Activated CD4-positive, alpha-beta T cell treated with anti-CD3 and anti-CD28 coated beads, Interleukin-2, amount 10 ng/mL, durations not matched to agents 7 days and 5 days (primary cell): ENCODE results near the gene FAM13B. TPM values are rescaled to one million over a fixed set of nuclear protein-coding genes. Genes with fewer than 3 reads are reported as not detected.

ENCODE experiments used
- total RNA-seq, 2 experiments: library from RNA; stranded (reverse); gene quantifications; one replicate each; pipeline ENCODE4 v1.2.3, GENCODE V29; 2021

Gene FAM13B
- total RNA-seq, 2 experiments from 2014 or later, result 31.3 to 35.2 TPM

Other genes starting within 250 kb of the FAM13B start
- not detected for gene MYOT, start 165.2 kb downstream of the FAM13B start, total RNA-seq
- gene PKD2L2, start 143.6 kb downstream of the FAM13B start, total RNA-seq, result not detected
- gene WNT8A, start 51.0 kb upstream of the FAM13B start, total RNA-seq, result not detected
- not detected for gene NME5, start 106.3 kb upstream of the FAM13B start, total RNA-seq
- 10 to 100 TPM; 74.6 to 77.1 TPM for gene BRD8, start 145.6 kb upstream of the FAM13B start, total RNA-seq
- 10 to 100 TPM; 70.9 to 74.7 TPM for gene KIF20A, start 146.0 kb upstream of the FAM13B start, total RNA-seq
- 10 to 100 TPM; 32.2 to 34.6 TPM for gene CDC23, start 180.2 kb upstream of the FAM13B start, total RNA-seq
- under 1 TPM; 0.15 to 0.21 TPM for gene GFRA3, start 241.5 kb upstream of the FAM13B start, total RNA-seq